Fibroblast of lung (primary cell): Measurements from ENCODE around the gene PDE8B. TPM values are rescaled to one million over a fixed set of nuclear protein-coding genes. Genes with fewer than 3 reads are reported as not detected.

Source experiments
- DNase-seq, 2 donors: peaks; one replicate each; pipeline versions ENCODE4 v3.0.0 to v3.0.0-alpha.2; 2010; ENCODE audit warnings: low read depth in 2 of 2
- H2AFZ ChIP-seq: 2 replicates; pipeline ENCODE4 v1.5.1; 2012; ENCODE audit warnings: low read length, control low read depth, inconsistent platforms
- H3K27ac ChIP-seq: 2 replicates; pipeline ENCODE4 v1.5.1; 2011; ENCODE audit warnings: low read length, control low read depth; ENCODE audit not compliant: insufficient read depth
- H3K27me3 ChIP-seq: 2 replicates; pipeline ENCODE4 v1.5.1; 2011; ENCODE audit warnings: mild to moderate bottlenecking, low read length; ENCODE audit not compliant: control insufficient read depth, insufficient read depth
- H3K36me3 ChIP-seq: 2 replicates; pipeline ENCODE4 v1.5.1; 2011; ENCODE audit warnings: low read length; ENCODE audit not compliant: control insufficient read depth, insufficient read depth
- H3K4me1 ChIP-seq: 2 replicates; pipeline ENCODE4 v1.5.1; 2011; ENCODE audit warnings: low read length; ENCODE audit not compliant: control insufficient read depth, insufficient read depth; ENCODE audit errors: extremely low read depth
- H3K4me2 ChIP-seq: 2 replicates; pipeline ENCODE4 v1.5.1; 2011; ENCODE audit warnings: low read length, control low read depth; ENCODE audit not compliant: insufficient read depth; ENCODE audit errors: extremely low read depth
- H3K4me3 ChIP-seq, 4 experiments: fragments of 200-600 bp in 1 of 4; sonication (generic) in 1 of 4; replicated peaks in 1 of 4; 2 replicates each; pipeline ENCODE4 v1.5.1; 2011 to 2016; ENCODE audit warnings: low read length in 4 of 4, low read depth in 3 of 4, mild to moderate bottlenecking in 3 of 4, control low read depth in 2 of 4, inconsistent platforms in 1 of 4, mixed read lengths in 1 of 4; ENCODE audit not compliant: insufficient read depth in 1 of 4; ENCODE audit errors: control extremely low read depth in 1 of 4
- H3K79me2 ChIP-seq: 2 replicates; pipeline ENCODE4 v1.5.1; 2012; ENCODE audit warnings: mild to moderate bottlenecking, low read length, inconsistent platforms; ENCODE audit not compliant: control insufficient read depth, insufficient read depth
- H3K9ac ChIP-seq: 2 replicates; pipeline ENCODE4 v1.5.1; 2011; ENCODE audit warnings: mild to moderate bottlenecking, low read length, control low read depth; ENCODE audit not compliant: insufficient read depth
- H3K9me3 ChIP-seq: 2 replicates; pipeline ENCODE4 v1.5.1; 2012; ENCODE audit warnings: low read depth, low read length; ENCODE audit not compliant: control insufficient read depth, insufficient read depth
- H4K20me1 ChIP-seq: 2 replicates; pipeline ENCODE4 v1.5.1; 2011; ENCODE audit warnings: low read length; ENCODE audit not compliant: control insufficient read depth, insufficient read depth; ENCODE audit errors: extremely low read depth
- EZH2 ChIP-seq: IDR thresholded peaks from 2 replicates; pipeline ENCODE4 v1.5.1; 2012; ENCODE audit warnings: low read length, control low read depth, mild to moderate bottlenecking; ENCODE audit errors: missing control alignments
- polyA plus RNA-seq, 2 donors: library from polyadenylated mRNA; depleted of rRNA in 1 of 2; stranded (reverse) in 1 of 2; unstranded in 1 of 2; fragments of >200 nt; gene quantifications; 2 replicates each; pipeline ENCODE4 v1.2.1, GENCODE V29; 2011 to 2012; ENCODE audit warnings: missing spikeins in 1 of 2
- total RNA-seq: library from RNA; depleted of rRNA; stranded (reverse); fragments of >200 nt; gene quantifications from 2 replicates; pipeline ENCODE4 v1.2.1, GENCODE V29; 2014
- TF ChIP-seq, protein P1 (sequence below), 2 donors: IDR thresholded peaks in 1 of 2; conservative IDR thresholded peaks in 1 of 2; 1 replicate in 1 of 2; 2 replicates in 1 of 2; pipeline ENCODE4 v1.5.1; 2011 to 2012; ENCODE audit warnings: low read length in 2 of 2, control low read depth in 1 of 2, inconsistent platforms in 1 of 2, low read depth in 1 of 2, mild to moderate bottlenecking in 1 of 2

Gene PDE8B
- total and polyA plus RNA-seq, 2 donors (not counting 1 experiment from before 2014, with no cell fraction given): 0.17 to 0.18 TPM

DNA sequence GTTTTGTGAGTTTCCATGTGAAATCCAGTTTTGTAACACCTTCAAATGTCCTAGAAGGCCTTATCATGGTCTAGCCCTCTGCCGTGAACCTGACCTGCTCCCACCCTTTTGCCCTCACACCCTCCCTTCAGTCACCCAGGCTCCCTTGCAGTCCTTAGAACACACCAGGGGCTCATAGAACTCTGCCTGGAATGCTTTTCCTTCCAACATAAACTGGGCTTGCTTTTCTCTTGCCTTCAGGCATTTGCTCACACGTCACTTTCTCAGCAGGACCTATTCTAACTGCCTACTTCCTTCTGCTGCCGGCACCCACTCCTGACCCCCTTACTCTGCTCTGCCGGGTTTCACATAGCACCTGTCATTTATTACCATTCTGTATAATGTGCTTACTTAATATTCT lies 111.9 kb downstream of the PDE8B start:
- Histone ChIP-seq H3K9ac (no peak overlapping the region), H3K4me3 (no peak overlapping the region), H3K36me3 (no peaks in the 10 kb centered on the region), H4K20me1 (no peaks in the 10 kb centered on the region), H3K9me3 (no peaks in the 10 kb centered on the region), H3K27me3 (no peaks in the 10 kb centered on the region), H3K79me2 (no peaks in the 10 kb centered on the region), H3K27ac (no peak overlapping the region), H2AFZ (no peak overlapping the region), H3K4me2 (no peak overlapping the region), H3K4me1 (no peaks in the 10 kb centered on the region)
- no peak for TF ChIP-seq EZH2
- TF ChIP-seq, protein P1, sequence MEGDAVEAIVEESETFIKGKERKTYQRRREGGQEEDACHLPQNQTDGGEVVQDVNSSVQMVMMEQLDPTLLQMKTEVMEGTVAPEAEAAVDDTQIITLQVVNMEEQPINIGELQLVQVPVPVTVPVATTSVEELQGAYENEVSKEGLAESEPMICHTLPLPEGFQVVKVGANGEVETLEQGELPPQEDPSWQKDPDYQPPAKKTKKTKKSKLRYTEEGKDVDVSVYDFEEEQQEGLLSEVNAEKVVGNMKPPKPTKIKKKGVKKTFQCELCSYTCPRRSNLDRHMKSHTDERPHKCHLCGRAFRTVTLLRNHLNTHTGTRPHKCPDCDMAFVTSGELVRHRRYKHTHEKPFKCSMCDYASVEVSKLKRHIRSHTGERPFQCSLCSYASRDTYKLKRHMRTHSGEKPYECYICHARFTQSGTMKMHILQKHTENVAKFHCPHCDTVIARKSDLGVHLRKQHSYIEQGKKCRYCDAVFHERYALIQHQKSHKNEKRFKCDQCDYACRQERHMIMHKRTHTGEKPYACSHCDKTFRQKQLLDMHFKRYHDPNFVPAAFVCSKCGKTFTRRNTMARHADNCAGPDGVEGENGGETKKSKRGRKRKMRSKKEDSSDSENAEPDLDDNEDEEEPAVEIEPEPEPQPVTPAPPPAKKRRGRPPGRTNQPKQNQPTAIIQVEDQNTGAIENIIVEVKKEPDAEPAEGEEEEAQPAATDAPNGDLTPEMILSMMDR (conservative IDR thresholded peaks at IDR 0.05 in 1 of 2, IDR thresholded peaks at IDR 0.05 in 1 of 2; ENCODE audit: low read depth in 1 of 2, low read length in 2 of 2): no peak
- DNase-seq: no peak

DNA sequence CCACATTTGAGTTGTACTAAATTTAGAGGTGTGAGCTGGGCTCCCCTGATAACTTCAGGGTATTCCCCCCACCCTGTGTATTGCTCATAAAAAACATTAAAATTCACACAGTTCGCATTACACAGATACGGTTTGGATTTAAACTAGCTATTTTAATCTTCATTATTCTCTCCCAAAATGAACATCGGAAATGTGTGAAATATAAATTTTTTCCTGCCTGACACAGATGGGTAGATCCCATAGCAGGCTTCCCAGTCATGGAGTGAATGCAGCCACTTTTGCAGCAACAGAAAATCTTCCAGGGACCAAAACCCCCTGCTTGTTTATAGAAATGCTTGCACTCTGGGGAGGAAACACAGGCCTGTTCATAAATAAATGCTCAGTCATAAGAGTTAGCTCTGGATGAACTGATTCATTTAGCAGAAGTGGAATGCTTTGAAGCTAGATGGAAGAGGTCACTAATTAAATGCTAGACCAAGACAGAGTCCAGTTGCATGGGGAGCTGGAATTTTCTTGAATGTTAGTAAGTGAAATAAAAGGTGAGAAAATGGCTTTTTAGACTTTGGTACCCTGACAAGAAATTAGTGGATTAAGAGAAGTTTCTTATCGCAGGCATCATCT lies 115.6 kb downstream of the PDE8B start:
- Histone ChIP-seq H3K27ac (no peak overlapping the region), H3K9me3 (no peaks in the 10 kb centered on the region), H3K9ac (no peak overlapping the region), H3K27me3 (no peaks in the 10 kb centered on the region), H3K4me1 (no peaks in the 10 kb centered on the region), H3K36me3 (no peaks in the 10 kb centered on the region), H3K4me2 (no peak overlapping the region), H3K4me3 (no peak overlapping the region), H4K20me1 (no peaks in the 10 kb centered on the region), H3K79me2 (no peaks in the 10 kb centered on the region), H2AFZ (no peak overlapping the region)
- TF ChIP-seq, protein P1 (conservative IDR thresholded peaks at IDR 0.05 in 1 of 2, IDR thresholded peaks at IDR 0.05 in 1 of 2; ENCODE audit: low read depth in 1 of 2, low read length in 2 of 2): no peak
- no peak for TF ChIP-seq EZH2
- DNase-seq: no peak

DNA sequence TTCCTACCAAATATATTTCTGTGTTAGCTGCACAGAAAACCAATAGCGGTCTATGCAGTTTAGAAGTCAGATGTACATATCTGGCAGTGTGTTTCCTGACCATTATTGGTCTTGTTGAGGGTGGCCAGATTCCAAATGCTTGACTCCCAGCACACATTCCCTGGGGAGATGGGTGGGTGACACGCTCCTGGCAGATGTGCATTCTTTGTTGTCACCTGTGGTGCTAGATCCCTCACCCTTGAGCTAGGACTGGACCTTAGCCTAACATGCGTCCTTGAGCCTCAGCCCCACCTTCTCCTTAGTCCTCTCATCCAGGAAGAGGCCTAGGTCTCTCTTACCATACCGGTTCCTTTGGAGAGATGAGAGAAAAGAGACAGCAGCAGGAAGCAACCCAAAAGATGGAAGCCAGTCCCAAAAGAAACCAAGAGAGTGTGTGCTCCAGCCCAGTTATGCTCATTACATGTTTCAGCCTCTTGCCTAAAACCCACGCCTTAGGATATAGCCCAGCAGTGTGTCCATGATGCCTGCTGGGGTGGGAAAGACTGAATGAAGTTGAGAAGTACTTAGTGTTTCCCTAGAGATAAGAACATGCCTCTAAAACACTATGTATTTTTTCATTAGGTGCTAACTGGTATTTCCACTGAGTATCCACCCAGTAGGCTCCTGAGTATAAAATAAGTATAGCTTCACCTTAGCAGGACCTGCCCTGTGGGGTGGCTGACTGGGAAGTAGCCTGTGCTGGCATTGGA lies 116.7 kb downstream of the PDE8B start:
- no peak for DNase-seq
- Histone ChIP-seq H3K4me2 (no peak overlapping the region), H3K4me1 (no peaks in the 10 kb centered on the region), H3K9me3 (no peaks in the 10 kb centered on the region), H3K4me3 (no peak overlapping the region), H3K79me2 (no peaks in the 10 kb centered on the region), H4K20me1 (no peaks in the 10 kb centered on the region), H3K36me3 (no peaks in the 10 kb centered on the region), H3K27me3 (no peaks in the 10 kb centered on the region), H2AFZ (no peak overlapping the region), H3K9ac (no peak overlapping the region), H3K27ac (no peak overlapping the region)
- TF ChIP-seq EZH2: no peak
